Mammary epithelial cell (primary cell): ENCODE measurements around the gene TSPAN18.

ENCODE experiments used
- EZH2 ChIP-seq: IDR thresholded peaks from 2 replicates; pipeline ENCODE4 v1.6.1; 2012; ENCODE audit warnings: low read length, inconsistent platforms, borderline replicate concordance
- TF ChIP-seq, protein P1 (sequence below), 2 donors: IDR thresholded peaks in 1 of 2; conservative IDR thresholded peaks in 1 of 2; 2 replicates each; pipeline ENCODE4 v1.5.1; 2011 to 2012; ENCODE audit warnings: inconsistent platforms in 2 of 2, low read length in 2 of 2, mild to moderate bottlenecking in 2 of 2, control low read depth in 1 of 2, low read depth in 1 of 2; ENCODE audit not compliant: insufficient read depth in 1 of 2; ENCODE audit errors: extremely low read depth in 1 of 2

DNA sequence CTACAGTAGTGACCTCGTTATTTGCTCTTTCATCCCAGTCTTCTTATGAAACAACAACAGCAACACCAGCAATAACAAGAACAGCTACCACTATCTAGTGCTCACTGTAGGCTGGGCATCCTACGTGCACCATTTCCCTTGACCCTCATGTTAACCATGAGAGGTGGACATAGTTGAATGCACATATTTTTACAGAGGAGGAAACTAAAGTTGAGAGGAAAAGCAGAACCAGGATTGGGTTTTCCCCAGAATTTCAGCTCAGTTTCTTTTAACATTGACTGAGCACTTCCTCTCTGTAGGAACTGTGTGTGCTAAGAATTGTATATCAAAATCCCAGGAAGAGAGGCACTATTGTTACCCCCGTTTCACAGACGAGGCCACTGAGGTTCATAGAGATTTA, 39.4 kb upstream of the TSPAN18 start:
- TF ChIP-seq, protein P1, sequence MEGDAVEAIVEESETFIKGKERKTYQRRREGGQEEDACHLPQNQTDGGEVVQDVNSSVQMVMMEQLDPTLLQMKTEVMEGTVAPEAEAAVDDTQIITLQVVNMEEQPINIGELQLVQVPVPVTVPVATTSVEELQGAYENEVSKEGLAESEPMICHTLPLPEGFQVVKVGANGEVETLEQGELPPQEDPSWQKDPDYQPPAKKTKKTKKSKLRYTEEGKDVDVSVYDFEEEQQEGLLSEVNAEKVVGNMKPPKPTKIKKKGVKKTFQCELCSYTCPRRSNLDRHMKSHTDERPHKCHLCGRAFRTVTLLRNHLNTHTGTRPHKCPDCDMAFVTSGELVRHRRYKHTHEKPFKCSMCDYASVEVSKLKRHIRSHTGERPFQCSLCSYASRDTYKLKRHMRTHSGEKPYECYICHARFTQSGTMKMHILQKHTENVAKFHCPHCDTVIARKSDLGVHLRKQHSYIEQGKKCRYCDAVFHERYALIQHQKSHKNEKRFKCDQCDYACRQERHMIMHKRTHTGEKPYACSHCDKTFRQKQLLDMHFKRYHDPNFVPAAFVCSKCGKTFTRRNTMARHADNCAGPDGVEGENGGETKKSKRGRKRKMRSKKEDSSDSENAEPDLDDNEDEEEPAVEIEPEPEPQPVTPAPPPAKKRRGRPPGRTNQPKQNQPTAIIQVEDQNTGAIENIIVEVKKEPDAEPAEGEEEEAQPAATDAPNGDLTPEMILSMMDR (conservative IDR thresholded peaks at IDR 0.05 in 1 of 2, IDR thresholded peaks at IDR 0.05 in 1 of 2; ENCODE audit: extremely low read depth in 1 of 2, insufficient read depth in 1 of 2, low read depth in 1 of 2, low read length in 2 of 2) = no peak
- TF ChIP-seq EZH2 = no peak
